ENCODE measurements around the gene NDUFB4. TPM values are rescaled to one million over a fixed set of nuclear protein-coding genes. Genes with fewer than 3 reads are reported as not detected.
"Not testable (repeated sequence)": the region's sequence is repeated elsewhere in the genome, so short reads cannot be mapped to it uniquely, and the experiment has no call there.

NDUFB4 gene
- total RNA-seq, 8 experiments from 2014 or later = 170 to 321 (median 213) TPM

DNA sequence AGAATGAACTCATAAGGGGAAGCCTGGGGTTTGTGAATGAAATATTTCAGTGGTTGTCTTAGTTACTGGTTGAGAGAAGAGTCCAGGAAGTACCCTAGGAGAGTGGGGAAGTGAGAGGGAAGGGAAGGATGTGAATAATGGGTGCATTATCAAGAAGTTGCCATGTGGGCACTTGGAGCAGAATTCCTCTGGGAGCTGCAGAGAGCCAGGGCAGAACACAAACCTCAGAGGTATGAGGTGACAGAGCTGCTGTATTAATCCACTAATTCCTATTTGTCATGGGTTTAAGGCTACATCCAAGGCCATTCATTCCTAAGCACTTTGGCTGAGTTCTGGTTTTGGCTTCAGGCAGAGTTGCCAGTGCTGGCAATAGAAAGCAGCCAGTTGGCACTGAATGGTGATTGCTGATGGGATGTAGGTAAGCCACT, 29.0 kb downstream of the NDUFB4 start:
- Histone ChIP-seq H3K4me3 (no peak overlapping the region), H3K27ac (no peak overlapping the region), H3K4me1 (replicated peaks in 1 of 2) (no peaks in the 10 kb centered on the region)
- peak in 1 of 8 experiments; percentile 55 for ATAC-seq (replicated peaks in 6 of 8)
- in situ Hi-C loops (cut with MboI; ENCODE audit: low pct_unique_long_range_greater_than_20kb in 2 of 9, low sequenced_read_pairs in 9 of 9, unreplicated experiment in 9 of 9) = no loop called here

DNA sequence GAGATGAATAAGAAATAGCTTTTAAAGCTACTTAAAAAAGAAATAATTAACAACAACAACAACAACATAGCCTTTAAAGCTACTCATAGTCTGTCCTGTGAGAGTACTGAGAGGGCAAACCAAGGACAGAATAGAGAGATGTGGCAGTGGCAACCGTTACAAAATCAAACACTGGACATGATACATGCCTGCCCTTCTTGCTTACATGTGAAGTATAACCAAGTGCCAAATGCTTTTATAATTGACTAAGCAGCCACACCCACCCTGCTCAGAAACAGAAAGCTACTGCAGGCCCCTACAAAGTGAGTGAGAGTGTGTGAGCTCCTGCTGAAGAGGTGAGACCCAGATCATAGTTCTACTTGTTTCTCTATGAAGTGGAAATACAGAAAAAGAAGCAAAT, 38.4 kb downstream of the NDUFB4 start:
- Histone ChIP-seq H3K27ac (no peak overlapping the region), H3K4me1 (replicated peaks in 1 of 2) (no peaks in the 10 kb centered on the region), H3K4me3 (no peak overlapping the region)
- WGBS, 10 experiments = 0% methylated on average over 1 of the region's 1 CpG; no CpG with 5 or more reads in 9 of the 10 experiments
- ATAC-seq (replicated peaks in 6 of 8) = peak in 3 of 8 experiments; percentile 52 to 98 (median 97)
- in situ Hi-C loops (cut with MboI; ENCODE audit: low pct_unique_long_range_greater_than_20kb in 2 of 9, low sequenced_read_pairs in 9 of 9, unreplicated experiment in 9 of 9) = no loop called here

DNA sequence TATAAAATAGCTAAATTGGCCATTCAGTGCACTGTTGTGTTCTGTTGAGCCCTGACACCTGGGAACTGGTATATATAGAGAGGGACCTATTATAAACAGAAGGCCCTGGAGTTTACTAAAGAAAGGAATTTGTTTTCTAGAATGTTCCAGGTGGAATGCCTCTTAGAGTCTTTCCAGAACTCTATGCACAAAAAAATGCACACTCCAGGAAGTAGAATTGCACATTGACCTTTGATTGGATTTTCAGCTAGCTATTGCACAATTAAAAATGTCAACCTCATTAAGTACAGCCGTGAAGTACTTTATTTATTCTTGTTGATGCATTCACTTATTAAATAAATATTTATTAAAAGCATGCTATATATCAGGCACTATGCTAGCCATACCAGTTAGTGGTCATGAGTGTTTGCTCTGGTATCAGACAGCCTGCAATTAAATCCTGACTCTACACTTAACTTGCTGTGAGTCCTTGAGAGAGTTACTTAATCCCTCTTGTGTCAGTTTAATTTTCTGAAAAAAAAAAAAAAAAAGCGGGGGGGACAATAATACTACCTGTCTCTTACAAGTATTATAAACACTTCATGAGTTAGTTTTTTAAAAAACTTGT, 40.8 kb downstream of the NDUFB4 start:
- WGBS, 10 experiments = 29 to 100% (median 88%) methylated on average over 1 to 2 of the region's 2 CpGs

DNA sequence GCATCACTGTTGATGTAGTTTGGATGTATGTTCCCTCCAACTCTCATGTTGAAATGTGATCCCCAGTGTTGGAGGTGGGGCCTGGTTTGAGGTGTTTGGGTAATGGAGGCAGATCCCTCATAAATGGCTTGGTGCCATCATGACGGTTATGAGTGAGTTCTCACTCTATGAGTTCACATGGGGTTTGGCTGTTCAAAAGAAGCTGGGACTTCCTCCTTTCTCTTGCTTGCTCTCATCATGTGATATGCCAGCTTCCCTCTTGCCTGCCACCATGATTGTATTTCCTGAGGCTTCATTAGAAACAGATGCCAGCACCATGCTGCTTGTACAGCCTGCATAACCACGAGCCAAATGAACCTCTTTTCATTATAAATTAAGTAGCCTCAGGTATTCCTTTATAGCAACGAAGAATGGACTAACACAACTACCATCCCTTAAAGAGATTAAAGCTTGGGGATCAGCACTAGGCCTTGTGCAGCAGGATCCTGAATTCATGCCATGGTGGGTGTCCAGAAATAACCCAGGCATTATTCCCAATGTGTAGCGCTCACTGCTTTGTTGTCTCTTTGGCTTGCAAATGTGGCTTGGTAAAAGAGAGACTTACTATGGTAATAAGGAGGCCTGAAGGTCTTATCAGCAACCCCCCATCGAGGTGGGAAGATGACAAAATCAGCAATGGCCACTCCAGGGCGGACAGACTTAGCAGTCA, 41.9 kb downstream of the NDUFB4 start:
- Histone ChIP-seq H3K4me1 (replicated peaks in 1 of 2) (no peaks in the 10 kb centered on the region), H3K27ac (no peak overlapping the region), H3K4me3 (no peak overlapping the region)
- peak in 1 of 8 experiments; percentile 9 for ATAC-seq (replicated peaks in 6 of 8)
- in situ Hi-C loops (cut with MboI; ENCODE audit: low pct_unique_long_range_greater_than_20kb in 2 of 9, low sequenced_read_pairs in 9 of 9, unreplicated experiment in 9 of 9) = no loop called here
- 17 to 100% (median 68%) methylated on average over 1 to 5 of the region's 6 CpGs for WGBS, 10 experiments

More for the DNA sequence above, 40.8 kb downstream of the NDUFB4 start:
- in situ Hi-C loops (cut with MboI; ENCODE audit: low pct_unique_long_range_greater_than_20kb in 2 of 9, low sequenced_read_pairs in 9 of 9, unreplicated experiment in 9 of 9) = no loop called here
- Histone ChIP-seq H3K4me3 (no peak overlapping the region), H3K27ac (no peak overlapping the region), H3K4me1 (replicated peaks in 1 of 2) (no peaks in the 10 kb centered on the region)
- ATAC-seq (replicated peaks in 6 of 8) = no peak

DNA sequence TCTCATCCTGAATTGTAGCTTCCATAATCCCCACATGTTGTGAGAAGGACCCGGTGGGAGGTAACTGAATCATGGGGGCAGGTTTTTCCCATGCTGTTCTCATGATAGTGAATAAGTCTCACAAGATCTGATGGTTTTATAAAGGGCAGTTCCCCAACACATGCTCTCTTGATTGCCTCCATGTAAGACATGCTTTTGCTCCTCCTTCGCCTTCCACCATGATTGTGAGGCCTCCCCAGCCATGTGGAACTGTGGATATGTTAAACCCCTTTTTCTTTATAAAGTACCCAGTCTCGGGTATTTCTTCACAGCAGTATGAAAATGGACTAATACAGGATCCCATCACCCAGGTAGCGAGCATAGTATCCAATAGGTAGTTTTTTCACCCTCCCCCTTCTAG, 42.7 kb downstream of the NDUFB4 start:
- H3K27ac ChIP-seq; H3K4me3 ChIP-seq; in situ Hi-C loops (cut with MboI; ENCODE audit: low pct_unique_long_range_greater_than_20kb in 2 of 9, low sequenced_read_pairs in 9 of 9, unreplicated experiment in 9 of 9); ATAC-seq (replicated peaks in 6 of 8); H3K4me1 ChIP-seq (replicated peaks in 1 of 2): not testable (repeated sequence)
- 54 to 94% (median 84%) methylated on average over 2 to 4 of the region's 4 CpGs; no CpG with 5 or more reads in 3 of the 10 experiments for WGBS, 10 experiments

DNA sequence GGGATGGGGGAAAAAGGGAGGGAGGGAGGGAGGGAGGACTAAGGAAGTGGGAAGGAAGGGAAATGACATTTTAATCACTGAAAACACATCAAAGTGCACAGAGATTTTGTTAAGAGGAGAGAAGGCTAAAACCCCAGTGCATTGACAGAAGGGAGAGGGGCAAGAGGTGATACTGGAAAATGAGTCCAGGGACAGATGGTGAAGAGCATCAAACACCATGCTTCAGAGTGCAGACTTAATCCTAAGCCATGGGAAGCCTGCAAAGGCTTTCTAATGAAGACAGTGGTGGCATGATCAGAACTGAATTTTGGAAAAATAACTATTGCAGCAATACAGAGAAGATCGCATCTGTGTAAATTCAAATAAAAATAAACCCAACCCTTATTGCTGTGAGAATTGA, 44.1 kb downstream of the NDUFB4 start:
- H3K27ac ChIP-seq = no peak overlapping the region
- in situ Hi-C loops (cut with MboI; ENCODE audit: low pct_unique_long_range_greater_than_20kb in 2 of 9, low sequenced_read_pairs in 9 of 9, unreplicated experiment in 9 of 9) = no loop called here
- ATAC-seq (replicated peaks in 6 of 8) = no peak
- H3K4me1 ChIP-seq (replicated peaks in 1 of 2) = no peaks in the 10 kb centered on the region
- WGBS, 10 experiments = 33 to 100% (median 73%) methylated on average over 1 of the region's 1 CpG; no CpG with 5 or more reads in 3 of the 10 experiments
- H3K4me3 ChIP-seq = no peak overlapping the region

DNA sequence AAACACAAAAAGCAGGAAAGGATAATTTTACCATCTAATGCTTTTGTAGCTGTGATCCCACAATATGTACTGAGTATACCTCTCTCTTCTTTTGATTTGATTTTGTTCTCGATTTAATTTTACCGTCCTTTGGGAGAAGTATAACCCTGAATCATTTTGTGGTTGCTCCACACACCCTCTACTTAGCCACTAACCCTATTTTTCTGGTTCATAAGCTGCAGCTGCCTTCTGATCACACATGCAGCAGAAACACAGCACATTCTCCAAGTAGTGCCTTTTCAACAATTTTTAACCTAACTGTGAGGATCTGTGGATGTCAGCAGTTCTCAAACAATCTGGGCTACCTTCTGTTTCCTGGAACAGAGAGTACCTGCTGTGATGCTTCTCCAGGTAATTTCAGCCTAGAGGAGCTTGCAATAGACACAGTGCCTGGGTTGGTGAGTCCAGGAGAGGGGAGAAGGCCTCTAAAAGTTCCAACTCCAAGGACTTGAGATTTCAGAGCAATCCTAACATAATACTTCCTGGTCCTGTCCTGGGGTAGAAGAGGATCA, 45.6 kb downstream of the NDUFB4 start:
- Histone ChIP-seq H3K4me3 (no peak overlapping the region), H3K4me1 (replicated peaks in 1 of 2) (no peaks in the 10 kb centered on the region), H3K27ac (no peak overlapping the region)
- in situ Hi-C loops (cut with MboI; ENCODE audit: low pct_unique_long_range_greater_than_20kb in 2 of 9, low sequenced_read_pairs in 9 of 9, unreplicated experiment in 9 of 9) = no loop called here
- ATAC-seq (replicated peaks in 6 of 8) = no peak
- WGBS, 10 experiments = 17 to 100% (median 89%) methylated on average over 1 to 2 of the region's 2 CpGs; no CpG with 5 or more reads in 1 of the 10 experiments

DNA sequence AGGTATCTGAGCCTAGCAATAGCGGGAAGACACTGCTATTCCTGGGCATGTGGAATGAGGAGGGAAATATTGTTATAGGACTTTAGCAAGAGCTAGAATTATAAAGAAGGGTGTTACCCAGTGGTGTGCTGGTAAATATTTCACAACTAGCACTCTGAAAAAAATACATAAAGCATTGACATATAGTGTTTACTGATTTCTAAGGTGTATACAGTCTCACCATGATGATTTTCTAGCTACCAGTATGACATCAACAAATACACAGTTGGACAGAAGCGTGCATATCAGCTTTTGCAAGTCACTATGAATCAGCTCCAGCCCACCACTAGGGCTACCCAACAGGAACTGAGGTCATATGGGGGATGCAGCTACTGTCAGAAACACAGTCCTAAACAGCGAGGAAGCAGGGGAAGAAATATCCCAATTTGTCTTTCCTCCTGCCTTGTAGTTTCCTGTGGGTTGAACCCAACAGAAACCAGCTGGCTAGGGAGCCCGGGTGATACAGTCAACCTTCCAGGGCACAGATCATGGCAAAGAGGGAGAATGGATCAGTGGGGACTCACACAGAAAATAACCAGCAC, 46.3 kb downstream of the NDUFB4 start:
- in situ Hi-C loops (cut with MboI; ENCODE audit: low pct_unique_long_range_greater_than_20kb in 2 of 9, low sequenced_read_pairs in 9 of 9, unreplicated experiment in 9 of 9) = no loop called here
- WGBS, 10 experiments = 14 to 100% (median 65%) methylated on average over 1 to 3 of the region's 4 CpGs; no CpG with 5 or more reads in 2 of the 10 experiments
- H3K27ac ChIP-seq = no peak overlapping the region
- no peaks in the 10 kb centered on the region for H3K4me1 ChIP-seq (replicated peaks in 1 of 2)
- ATAC-seq (replicated peaks in 6 of 8) = peak in 4 of 8 experiments; percentile 49 to 72 (median 62)
- no peak overlapping the region for H3K4me3 ChIP-seq

DNA sequence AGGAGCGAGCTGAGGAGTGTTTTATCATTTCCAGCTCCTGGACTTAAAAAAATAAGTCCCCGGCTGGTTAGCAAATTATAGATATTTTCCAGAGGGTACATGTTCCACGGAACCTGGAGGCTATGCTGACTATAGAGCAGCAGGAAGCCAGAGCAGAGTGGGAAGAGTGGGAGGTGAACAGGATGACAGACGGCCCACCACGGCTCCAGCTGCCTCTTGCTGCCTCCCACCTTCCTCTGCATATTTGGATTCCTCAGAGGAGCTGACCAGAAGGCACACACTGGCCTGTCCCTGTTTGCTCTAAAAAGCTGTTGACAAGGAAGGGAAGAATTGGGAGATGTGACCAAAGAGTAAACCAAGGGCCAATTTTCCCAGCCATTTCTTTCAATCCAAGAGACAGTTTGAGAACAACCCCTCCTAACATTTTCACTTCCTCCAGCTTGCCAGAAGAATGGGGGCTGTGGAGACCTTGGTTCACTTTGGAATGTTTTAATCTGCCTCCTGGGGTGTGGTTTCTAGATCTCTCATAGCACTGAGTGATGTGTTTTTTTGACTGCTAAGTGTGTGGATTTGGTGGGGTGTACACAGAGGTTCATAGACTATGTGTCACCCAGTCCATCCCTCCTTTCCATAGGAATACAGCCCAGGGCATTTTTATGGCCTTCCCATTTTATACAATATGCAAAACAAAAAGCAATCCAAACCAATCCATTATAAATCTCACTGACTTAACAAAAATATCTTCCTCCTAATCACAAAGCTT, 49.1 kb downstream of the NDUFB4 start:
- ATAC-seq (replicated peaks in 6 of 8) = peak in 3 of 8 experiments; percentile 44 to 90 (median 49)
- 0 to 89% (median 58%) methylated on average over 1 to 5 of the region's 5 CpGs; no CpG with 5 or more reads in 4 of the 10 experiments for WGBS, 10 experiments
- in situ Hi-C loops (cut with MboI; ENCODE audit: low pct_unique_long_range_greater_than_20kb in 2 of 9, low sequenced_read_pairs in 9 of 9, unreplicated experiment in 9 of 9) = no loop called here
- no peak overlapping the region for H3K4me3 ChIP-seq
- no peak overlapping the region for H3K27ac ChIP-seq
- no peaks in the 10 kb centered on the region for H3K4me1 ChIP-seq (replicated peaks in 1 of 2)

DNA sequence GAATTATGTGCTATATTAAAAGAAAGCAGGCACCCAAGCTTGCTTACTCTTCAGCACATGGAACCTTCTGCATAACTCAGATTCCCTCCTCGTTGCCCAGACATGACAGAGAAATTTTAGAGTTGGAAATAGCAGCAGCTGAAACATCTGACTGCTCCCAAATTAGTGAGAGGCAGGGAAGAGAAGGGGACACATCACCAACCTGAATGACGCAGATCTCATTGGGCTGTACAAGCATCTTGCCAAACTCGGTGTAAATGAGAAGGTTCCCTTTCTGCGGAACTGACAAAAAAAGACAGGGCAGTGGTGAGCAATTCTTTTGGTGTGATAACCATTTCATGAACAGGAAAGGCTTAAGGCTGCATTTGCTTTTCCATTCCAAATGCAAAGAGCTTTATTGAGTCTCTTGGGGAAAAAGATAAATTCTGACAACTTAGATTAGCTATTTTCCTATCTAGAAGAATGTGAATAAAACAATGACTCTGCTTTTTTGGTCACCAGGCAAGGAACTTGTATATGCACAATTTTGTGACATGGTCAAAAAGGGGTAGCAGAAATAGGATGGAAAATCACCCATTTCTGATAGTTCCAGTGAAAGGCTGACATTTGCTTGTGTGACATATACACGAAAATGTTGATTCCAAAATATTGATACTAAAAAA, 50.8 kb downstream of the NDUFB4 start:
- 59 to 100% (median 83%) methylated on average over 1 to 5 of the region's 5 CpGs; no CpG with 5 or more reads in 1 of the 10 experiments for WGBS, 10 experiments
- in situ Hi-C loops (cut with MboI; ENCODE audit: low pct_unique_long_range_greater_than_20kb in 2 of 9, low sequenced_read_pairs in 9 of 9, unreplicated experiment in 9 of 9) = no loop called here

DNA sequence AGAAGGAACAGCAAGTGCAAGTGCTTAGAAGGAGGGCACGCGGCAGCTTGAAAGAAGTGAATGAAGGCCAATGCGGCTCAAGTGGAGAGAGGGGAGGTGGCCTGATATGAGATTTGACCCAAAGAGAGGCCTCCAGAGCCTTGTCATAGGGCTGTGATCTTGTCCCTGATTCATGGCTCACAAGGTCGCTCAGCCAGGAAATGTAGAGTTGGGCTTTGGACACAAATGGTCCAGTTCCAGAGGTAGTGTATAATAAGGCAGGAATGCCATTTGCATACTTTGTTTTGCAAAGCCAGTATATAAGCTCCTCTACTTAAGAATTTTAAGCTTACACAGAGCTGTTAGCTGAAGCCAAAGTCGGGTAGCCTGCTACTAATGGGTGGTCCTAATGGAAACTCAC, 52.2 kb downstream of the NDUFB4 start:
- no peaks in the 10 kb centered on the region for H3K4me1 ChIP-seq (replicated peaks in 1 of 2)
- no peak overlapping the region for H3K4me3 ChIP-seq
- no peak overlapping the region for H3K27ac ChIP-seq
- in situ Hi-C loops (cut with MboI; ENCODE audit: low pct_unique_long_range_greater_than_20kb in 2 of 9, low sequenced_read_pairs in 9 of 9, unreplicated experiment in 9 of 9) = no loop called here
- WGBS, 10 experiments = 70 to 100% (median 83%) methylated on average over 1 to 5 of the region's 5 CpGs; no CpG with 5 or more reads in 2 of the 10 experiments
- peak in 2 of 8 experiments; percentile 33 to 39 for ATAC-seq (replicated peaks in 6 of 8)

More for the DNA sequence above, 50.8 kb downstream of the NDUFB4 start:
- no peak overlapping the region for H3K4me3 ChIP-seq
- H3K27ac ChIP-seq = no peak overlapping the region
- ATAC-seq (replicated peaks in 6 of 8) = no peak
- no peaks in the 10 kb centered on the region for H3K4me1 ChIP-seq (replicated peaks in 1 of 2)

DNA sequence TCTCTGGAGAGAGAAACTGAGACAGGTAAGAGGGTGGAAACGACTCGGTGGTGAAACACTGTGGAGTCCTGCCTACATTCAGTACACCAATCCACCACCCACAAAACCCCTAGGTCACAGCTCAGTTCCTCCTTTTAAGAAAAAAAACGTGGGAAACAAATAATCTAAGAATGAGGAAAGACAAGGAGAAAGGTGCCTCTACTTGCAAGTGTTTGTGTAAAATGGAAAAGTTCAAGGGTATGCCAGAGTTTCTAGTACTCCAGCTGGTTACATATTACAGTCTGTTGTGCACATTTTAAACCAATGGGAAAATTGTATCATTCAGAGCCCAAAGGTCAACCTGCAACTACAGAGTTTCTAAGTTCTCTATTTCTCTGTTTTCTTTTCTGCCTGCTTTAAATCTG, 53.7 kb downstream of the NDUFB4 start:
- Histone ChIP-seq H3K27ac (no peak overlapping the region), H3K4me1 (replicated peaks in 1 of 2) (no peaks in the 10 kb centered on the region), H3K4me3 (no peak overlapping the region)
- in situ Hi-C loops (cut with MboI; ENCODE audit: low pct_unique_long_range_greater_than_20kb in 2 of 9, low sequenced_read_pairs in 9 of 9, unreplicated experiment in 9 of 9) = no loop called here
- no peak for ATAC-seq (replicated peaks in 6 of 8)
- WGBS, 10 experiments = 17 to 83% (median 54%) methylated on average over 1 to 3 of the region's 3 CpGs; no CpG with 5 or more reads in 3 of the 10 experiments

Data from motor neuron (in vitro differentiated cells).